SW480 (cell line): ENCODE results near the gene RET.

Source experiments
- DNase-seq: peaks from one replicate; pipeline ENCODE4 v3.0.0-alpha.2; 2016; ENCODE audit warnings: low spot score

Gene RET

DNA sequence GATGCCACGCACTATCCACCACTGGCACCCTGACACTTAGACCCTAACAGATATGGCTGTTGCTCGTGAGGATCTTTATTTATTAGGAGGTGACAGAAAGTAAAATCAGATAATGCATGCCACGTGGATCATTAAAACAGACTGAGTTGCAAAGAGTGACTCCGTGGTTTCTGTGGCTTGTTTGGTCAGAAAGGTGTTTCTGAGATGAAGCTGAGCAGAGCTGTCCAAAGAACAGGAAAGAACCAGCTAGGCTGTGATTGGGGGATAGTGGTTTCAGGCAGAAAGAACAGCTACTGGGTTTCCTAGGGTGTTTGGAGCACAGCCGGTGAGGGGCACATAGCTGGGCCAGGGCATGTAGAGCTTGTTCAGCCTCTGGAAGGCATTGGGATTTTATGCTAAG lies 95.8 kb downstream of the RET start:
- no peak for DNase-seq

DNA sequence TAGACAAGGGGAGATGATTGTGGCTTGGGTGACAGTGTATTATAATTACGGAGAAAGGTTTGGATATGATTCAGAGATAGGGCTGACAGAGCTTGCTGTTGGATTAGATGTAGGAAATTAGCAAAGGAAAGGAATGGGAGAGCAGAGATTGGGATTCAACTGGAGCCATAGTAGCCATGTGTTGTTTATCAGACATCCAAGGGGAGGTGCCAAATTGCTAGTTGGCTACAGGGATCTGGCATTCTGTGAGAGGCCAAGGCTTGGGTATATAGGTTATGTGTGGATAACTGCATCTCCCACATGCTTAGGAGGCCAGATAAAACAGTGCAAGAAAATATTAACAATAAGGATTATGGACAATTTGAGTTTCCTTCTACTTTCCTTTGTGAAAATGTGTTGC lies 96.3 kb downstream of the RET start:
- no peak for DNase-seq

DNA sequence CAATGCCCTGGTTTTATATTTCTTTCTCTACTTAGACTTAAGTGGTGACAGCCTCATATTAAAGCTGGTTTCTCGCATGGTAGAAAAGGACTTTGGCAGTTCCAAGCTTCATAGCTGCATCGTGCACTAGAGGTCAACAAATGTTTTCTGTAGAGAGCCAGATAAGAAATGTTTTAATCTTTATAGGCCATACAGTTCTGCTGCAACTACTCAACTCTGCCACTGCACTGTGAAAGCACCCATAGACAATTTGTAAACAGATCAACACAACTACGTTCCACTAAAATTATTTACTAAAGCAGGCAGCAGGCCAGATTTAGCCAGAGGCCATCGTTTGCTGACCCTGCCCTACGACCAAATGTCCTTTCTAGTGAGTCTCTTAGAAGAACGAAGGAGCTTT lies 98.1 kb downstream of the RET start:
- DNase-seq: no peak

DNA sequence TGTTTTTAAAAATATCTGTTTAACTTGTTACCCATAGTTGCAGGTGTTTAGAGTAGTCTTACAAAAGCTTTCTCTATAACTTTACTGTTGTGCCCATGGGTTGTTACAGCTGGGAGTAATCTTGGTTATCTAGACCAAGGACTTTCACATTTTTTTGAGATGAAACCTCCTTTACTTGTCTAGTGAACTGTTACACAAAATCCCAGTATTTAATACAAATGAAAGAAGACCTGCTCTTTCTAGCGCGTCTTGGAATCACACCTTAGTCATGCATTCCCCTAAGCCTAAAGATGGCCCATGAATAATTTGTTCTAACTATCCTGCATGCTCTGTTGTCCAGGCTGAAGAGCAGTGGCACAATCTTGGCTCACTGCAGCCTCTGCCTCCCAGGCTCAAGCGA lies 99.4 kb downstream of the RET start:
- DNase-seq: no peak

DNA sequence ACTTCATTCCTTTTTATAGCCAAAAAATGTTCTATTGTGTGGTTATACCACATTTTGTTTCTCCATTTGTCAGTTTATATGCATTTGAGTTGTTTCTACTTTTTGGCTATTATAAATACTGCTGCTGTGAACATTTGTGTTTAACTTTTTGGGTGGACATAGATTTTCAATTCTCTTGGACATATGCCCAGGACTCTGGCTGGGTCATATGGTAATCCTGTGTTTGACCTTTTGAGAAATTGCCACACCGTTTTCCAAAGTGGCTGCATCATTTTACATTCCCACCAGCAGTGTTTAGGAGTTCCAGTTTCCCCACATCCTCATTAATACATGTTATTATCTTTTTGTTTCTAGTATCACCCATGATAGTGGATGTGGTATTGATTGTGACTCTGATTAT lies 100.7 kb downstream of the RET start:
- DNase-seq: no peak
